Fibroblast of pulmonary artery (primary cell): ENCODE results near the gene CADPS.

Experiments used
- DNase-seq: peaks from one replicate; pipeline ENCODE4 v3.0.0-alpha.2; 2010; ENCODE audit warnings: low read depth
- H3K4me3 ChIP-seq: replicated peaks from 2 replicates; pipeline ENCODE4 v1.5.1; 2011; ENCODE audit warnings: low read depth, mild to moderate bottlenecking, control low read depth, low read length, moderate library complexity
- TF ChIP-seq, protein P1 (sequence below): IDR thresholded peaks from 2 replicates; pipeline ENCODE4 v1.5.1; 2011; ENCODE audit warnings: mild to moderate bottlenecking, control low read depth, low read length, inconsistent platforms; ENCODE audit errors: missing control alignments

CADPS gene

DNA sequence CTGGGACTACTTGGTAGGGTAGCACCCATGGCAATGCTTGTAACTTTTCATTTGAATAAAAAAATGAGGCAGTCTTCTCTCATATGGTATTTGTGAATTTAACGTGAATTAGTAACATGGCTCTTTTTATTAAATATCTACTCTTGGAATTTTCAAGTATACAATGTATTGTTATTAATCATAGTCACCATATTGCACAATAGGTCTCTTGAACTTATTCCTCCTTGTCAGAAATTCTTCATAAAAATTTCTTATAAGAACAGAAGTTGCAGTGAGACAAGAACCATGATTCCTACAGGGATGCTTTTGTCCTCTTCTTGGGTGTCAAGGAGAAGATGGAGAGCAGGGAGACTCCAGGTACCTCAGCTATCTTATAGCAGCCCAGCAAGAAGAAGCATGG, 298.1 kb downstream of the CADPS start:
- peak; percentile 41 for DNase-seq
- TF ChIP-seq, protein P1, sequence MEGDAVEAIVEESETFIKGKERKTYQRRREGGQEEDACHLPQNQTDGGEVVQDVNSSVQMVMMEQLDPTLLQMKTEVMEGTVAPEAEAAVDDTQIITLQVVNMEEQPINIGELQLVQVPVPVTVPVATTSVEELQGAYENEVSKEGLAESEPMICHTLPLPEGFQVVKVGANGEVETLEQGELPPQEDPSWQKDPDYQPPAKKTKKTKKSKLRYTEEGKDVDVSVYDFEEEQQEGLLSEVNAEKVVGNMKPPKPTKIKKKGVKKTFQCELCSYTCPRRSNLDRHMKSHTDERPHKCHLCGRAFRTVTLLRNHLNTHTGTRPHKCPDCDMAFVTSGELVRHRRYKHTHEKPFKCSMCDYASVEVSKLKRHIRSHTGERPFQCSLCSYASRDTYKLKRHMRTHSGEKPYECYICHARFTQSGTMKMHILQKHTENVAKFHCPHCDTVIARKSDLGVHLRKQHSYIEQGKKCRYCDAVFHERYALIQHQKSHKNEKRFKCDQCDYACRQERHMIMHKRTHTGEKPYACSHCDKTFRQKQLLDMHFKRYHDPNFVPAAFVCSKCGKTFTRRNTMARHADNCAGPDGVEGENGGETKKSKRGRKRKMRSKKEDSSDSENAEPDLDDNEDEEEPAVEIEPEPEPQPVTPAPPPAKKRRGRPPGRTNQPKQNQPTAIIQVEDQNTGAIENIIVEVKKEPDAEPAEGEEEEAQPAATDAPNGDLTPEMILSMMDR, result no peak
- H3K4me3 ChIP-seq, result no peak overlapping the region

DNA sequence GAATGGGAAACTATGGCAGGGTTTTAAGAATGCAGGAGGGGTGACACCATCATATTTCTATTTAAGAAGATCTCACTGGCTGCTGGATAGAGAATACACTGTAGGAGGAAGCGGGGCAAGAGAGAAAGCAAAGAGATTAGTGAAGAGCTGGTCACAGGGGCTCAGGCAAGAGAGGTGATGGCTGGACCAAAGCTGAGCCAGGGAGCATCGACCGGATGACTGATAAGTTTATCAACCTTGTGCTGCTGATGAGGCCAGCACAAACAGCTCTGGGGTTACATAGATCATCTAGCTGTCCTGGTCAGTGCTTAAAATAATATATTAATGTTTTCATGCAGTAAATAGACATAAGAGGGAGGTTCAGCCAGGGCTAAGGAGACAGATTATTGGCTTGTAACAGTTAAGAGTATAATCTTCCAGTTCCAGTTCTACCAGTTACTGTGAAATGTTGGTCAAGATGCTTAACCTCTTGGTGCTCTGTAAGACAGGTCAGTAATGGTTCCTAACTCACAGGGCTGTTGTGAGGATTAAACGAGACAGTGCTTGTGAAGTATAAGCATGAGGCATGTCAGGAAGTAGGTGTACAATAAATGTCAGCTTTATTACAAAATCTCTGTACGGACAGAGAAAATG, 300.8 kb downstream of the CADPS start:
- TF ChIP-seq, protein P1, result no peak
- DNase-seq, result peak; percentile 13

DNA sequence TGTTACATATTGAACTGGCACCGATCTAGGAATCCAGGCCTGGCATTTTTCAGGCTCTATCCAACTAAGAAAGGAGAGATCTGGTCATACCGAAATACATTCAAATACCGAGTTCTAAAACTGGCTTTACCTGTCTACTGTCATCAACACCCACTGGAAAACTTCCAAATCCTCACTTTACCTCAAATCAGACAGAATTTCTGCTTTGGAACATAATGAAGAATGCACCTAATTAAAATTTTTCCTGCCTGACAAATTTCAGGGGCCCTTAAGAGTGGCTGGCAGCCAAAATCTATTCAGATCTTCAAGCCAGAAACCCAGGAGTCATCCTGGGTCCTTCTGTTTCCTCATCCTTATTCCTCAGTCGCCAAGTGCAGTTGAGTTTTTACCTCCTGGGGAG, 303.3 kb downstream of the CADPS start:
- no peak overlapping the region for H3K4me3 ChIP-seq
- DNase-seq, result no peak
- TF ChIP-seq, protein P1, result no peak

More for the DNA sequence above, 300.8 kb downstream of the CADPS start:
- no peak overlapping the region for H3K4me3 ChIP-seq

DNA sequence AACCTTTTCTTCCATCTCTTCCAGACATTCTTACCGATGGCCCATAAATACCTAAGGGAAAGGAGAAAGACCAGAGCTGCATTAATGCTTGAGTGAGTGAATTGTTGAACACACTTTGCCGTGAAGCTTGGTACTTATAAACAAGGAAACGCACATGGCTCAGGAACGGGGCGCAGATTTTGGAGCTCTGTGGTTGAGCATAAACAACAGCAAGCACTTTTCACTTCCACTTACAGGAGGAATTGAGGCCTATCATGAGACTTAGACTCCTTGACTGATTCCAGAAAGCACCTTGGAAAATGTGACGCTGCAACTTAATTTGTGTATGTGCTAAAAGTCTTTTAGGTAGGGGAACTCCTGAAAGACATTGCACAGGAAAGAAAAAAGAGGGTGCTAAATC, 304.3 kb downstream of the CADPS start:
- TF ChIP-seq, protein P1, result no peak
- DNase-seq, result no peak
- no peak overlapping the region for H3K4me3 ChIP-seq

DNA sequence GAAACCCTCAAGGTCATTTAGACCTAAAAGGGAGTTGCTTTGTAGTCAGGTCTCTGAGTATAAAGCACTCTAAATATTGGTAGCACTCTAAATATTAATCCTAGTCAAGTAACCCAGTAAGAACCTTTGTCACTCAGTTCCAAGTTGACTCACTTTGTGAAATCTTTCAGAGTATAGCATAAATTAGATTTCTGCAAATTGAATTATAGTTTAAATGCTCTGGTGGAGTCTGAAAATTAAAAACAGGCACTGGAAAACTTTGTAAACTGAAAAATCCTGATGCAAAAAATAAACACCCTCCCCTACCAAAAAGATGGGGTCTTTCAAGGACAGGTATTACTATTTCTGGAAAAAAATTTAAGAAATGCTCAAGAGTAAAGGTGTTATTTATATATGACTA, 305.6 kb downstream of the CADPS start:
- DNase-seq, result no peak
- TF ChIP-seq, protein P1, result no peak
- H3K4me3 ChIP-seq, result no peak overlapping the region

DNA sequence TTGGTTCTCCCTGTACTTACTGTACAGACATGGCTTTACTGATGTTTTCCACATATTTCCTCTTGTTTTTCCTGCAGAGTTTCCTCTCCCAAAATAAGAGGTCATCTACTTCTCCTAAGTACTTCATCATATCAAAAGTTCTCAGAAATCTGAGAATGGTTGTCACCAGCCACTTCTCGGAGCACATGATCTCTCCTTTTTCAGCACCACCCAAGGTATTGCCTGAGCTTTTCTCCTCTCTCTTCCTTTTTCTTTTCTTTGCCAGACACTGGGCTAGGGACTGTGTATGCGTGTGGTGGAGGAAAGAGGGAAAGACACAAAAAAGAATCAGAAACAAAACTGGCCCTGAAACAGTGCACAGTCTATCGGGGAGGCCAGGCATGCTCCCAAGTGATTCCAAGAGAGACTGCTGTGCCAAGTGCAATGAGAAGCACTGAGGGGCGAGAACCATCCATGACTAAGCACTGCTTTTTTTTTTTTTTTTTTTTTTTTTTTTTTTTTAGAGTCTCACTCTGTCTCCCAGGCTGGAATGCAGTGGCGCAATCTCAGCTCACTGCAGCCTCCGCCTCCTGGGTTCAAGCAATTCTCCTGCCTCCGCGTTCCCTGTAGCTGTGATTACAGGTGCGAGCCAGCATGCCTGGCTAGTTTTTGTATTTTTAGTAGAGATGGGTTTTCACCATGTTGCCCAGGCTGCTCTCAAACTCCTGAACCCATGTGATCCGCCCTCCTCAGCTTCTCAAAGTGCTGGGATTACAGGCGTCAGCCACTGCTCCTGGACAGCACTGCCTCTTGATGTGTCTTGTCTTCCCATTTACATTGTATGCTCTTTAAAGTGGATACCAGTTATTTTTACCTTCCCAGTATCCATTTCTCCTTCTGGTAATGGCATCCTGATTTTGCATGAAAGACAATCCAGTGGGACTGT, 307.9 kb downstream of the CADPS start:
- TF ChIP-seq, protein P1, result no peak
- H3K4me3 ChIP-seq, result no peak overlapping the region
- DNase-seq, result peak; percentile 88
